HK-2 (cell line): Measurements from ENCODE around the gene SELENON.

Experiments
- DNase-seq: peaks from one replicate; pipeline ENCODE4 v3.0.0-alpha.2; 2018; ENCODE audit not compliant: unreplicated experiment

SELENON gene

DNA sequence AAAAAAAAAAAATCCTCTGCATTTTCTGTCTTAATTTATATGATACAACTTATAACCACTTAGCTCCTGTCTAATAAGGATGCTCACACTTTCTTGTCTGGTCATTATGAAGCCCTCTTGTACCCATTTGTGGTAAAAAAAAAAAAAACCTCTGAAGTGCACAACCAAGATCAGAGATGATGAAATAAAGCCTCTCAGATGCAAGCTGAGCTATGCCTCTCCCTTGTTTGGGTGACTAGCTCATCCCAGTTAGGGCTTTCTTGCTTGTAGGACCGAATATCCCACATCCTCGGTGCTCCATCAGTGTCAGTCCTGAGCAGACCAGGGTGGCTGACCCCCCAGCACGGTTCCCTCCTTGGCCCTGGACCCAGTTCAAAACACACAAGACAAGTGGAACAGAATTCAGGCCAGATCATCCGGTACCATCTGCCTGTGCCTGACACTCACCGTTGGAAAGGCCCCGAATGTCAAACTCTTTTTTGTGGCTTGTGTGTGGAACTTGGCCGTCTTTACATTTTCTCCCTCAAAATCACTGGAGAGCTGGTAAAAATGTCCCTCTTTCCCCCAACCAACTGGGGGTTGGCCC, 6.3 kb upstream of the SELENON start:
- DNase-seq, result no peak

DNA sequence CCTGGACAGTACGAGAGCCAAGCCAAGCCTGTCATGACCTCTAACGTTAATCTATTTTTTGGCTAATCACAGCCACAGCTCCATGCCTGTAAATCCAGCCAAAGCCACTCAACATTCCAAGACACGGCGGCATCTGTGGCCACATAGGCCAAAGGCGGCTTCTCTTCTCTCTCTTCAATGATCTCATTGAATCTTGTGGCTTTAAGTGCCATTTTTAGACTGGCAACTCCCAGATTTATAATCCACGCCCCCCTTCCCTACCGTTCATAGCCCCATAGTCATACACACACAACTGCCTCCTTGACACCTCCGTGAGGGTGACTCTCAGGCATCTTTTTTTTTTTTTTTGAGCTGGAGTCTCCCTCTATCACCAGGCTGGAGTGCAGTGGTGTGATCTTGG, 5.7 kb upstream of the SELENON start:
- DNase-seq, result no peak

DNA sequence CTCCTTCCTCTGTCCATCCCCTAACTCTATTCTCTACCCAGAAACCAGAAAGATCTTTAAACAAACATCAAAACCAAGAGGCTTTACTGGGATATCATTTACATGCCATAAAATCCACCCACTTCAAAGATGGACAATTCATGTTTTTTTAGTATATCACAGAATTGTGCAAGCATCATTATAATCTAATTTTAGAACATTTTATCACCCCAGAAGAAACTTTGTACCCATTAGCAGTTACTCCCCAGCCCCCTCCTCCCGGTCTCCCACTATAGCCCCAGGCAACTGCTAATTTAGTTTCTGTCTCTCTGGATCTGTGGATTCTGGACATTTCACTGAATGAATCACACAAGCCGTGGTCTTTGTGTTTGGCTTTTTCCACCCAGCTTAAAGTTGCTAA, 4.8 kb upstream of the SELENON start:
- no peak for DNase-seq

DNA sequence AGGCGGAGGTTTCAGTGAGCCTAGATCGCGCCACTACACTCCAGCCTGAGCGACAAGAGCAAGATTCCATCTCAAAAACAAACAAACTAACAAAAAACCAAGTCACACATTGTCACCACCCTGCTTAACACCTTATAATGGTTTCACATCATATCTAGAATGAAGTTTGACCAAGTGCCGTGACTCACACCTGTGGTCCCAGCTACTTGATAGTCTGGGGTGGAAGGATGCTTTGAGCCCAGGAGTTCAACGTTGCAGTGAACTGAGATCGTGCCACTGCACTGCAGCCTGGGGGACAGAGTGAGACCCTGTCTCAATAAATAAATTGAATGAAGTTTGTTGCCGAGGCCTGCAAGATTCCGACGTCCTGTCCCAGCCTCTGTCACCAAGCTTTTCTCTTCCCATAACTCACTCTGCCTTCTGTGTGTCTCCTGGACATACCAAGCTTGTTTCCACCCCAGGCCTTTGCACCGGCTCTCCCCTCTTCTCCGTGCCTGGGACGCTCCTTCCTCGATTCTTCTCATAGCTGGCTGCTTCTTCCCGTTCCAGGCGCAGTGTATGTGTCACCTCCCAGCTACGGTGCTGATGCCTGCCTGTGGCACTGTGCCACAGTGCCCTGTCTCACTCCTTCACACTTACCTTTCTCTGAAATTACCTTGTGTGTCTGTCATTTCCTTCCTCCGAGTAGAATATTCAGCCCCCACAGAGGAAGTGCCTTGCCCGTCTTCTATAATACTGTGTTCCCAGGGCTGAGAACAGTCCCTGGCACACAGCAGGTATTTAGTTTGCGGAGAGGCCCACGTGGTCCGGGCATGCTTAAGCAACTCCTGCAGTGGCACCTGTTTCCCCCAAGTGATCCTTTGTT, 3.8 kb upstream of the SELENON start:
- DNase-seq, result no peak

DNA sequence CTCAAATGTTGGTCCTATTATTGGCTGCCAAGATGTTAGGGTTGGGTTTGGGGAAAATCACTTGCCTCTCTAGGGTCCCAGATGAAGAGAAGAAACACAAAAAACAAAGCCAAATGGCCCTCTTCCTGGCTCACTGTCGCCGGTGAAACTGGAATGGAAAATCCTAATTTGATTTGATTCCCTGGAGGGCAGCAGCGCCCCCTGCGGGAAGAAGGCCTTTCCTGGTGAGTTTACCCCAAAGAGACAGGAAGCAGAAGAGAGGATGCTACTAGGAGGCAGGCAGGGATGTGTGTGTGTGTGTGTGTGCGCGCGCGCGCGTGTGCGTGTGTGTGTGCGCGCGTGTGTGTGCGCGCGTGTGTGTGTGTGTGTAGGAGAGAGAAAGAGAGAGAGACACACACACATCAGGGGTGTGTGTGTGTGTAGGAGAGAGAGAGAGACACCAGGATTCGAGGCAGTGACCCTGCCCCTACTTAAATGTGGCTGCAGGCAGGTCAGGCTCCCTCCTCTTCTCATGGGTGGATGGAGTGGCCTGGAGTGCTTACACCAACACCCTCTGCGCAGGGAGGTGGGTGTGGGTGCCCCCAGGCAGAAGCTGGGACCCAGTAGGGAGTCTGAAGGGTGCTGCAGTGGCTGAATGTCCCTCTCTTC, 3.1 kb upstream of the SELENON start:
- peak; percentile 80 for DNase-seq

DNA sequence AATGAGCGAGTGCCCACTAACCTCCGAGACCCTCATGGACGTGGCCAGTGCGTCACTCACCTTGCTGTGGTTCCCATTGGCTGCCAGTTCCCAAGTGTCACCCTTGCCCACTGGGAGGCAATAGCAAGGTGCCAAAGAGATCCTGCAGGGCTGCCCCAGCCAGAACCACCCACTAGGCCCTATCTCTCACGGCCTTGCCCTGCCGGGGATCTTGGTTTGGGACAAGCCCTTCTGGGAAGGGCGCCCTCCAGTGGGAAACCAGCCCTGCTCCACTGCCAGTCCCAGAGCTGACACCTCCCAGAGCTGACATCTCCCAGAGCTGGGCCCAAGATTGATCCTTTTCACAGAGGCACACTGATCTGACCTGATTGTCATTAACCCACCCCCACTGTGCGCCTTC, 2.1 kb upstream of the SELENON start:
- no peak for DNase-seq

DNA sequence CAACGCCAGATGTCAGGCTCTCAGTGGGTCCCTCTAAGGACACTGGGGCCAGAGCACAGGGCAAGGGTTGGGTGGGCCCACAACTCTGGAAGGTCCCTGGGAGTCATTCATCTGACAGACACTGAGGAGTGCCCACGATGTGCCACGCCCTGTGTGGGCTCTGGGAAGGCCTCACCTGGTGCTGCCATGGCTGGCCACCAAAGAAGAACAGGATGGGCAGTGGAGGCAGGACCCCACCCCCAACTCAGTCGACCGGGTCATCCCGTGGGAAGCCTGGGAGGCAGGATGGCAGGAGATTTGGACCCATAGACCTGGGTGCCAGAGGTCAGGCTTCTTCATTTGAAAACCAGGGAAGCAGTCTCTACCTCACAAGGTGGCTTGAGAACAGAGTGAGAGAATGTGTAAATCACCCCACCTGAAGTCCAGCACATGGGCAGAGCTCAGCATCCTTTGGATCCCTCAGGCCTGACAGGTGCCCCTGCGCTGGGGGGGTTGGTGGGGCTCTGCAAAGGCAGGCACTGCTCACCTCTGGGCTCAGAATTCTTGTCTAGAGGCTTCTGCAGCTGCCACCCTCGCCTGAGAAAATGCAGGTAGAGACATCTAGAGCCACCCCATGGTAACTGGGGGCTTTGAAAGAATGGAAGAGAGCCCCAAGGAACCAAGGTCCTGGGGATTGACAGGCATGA, 1.2 kb upstream of the SELENON start:
- DNase-seq, result no peak

DNA sequence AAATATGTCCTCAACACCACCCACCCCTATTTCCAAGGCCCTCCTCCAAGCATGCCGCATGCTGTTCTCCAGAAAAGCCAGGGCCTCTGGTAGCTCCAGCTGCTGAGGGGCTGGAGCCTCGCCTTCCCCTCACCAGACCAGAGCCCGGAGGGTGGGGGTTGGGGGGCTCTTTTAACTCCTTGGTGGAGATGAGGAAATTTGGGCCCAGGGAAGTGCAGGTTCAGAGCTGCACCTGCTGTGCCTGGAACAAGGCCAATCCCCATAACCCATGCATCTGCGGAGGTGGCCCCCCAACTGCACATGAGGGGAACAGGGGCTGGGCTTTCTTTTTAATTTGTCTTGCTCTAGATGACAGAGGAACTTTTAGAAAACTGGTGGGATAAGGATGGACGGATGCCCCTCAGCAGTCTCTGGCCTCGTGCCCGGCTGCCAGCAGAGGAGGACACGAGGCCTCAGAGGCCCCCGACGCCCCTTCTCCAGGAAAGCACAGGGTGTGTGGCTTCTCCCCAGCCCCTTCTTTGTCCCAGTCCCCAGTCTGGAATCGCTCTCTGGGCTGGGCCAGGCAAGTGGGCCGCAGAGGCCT, 550 bp upstream of the SELENON start:
- DNase-seq, result no peak

DNA sequence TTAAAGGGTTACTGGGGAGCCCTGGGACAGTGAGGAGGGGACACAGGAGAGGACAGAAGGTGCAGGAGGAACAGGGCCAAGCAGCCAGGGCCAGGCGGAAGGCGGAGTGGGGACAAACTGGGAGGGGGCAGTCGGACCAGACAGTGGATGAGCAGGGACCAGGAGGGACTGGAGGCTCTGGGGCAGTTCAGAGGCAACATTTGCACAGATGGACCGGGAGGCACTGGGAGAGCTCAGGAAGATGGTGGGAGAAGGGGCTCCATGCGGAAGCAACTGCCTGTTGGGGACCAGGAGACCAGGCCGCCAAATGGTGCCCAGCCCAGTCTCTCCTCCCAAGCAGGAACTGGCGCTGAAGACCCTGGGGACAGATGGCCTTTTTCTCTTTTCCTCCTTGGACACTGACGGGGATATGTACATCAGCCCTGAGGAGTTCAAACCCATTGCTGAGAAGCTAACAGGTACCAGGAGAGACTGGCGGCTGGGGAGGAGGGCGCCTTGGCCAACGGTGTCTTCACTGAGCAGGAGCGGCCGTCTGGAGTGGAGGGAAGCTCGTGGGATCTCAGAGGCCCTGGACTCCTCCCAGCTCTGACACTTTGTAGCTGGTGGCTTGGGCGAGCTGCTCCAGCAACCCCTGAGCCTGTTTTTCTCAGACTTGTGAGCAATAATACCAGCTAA, 847 bp downstream of the SELENON start:
- no peak for DNase-seq

DNA sequence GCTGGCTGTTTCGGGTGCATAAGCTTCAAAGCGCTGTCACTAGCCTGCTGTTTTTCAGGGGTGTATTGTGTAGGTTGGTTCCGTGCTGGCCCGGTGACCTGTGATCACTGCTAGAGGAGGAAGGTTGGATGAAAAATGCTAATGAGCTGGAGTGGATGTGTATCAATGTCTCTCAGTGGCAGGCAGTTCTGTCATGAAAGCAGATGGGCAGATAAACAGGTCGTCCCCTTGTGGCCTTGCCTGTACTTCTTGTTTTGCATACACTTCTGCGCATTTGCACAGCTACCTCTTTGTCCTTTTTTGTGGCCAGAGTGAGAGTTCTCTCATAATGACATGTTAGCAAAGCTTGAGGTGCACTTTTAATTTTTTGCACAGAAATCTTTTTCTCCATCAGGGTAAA, 2.9 kb downstream of the SELENON start:
- no peak for DNase-seq

DNA sequence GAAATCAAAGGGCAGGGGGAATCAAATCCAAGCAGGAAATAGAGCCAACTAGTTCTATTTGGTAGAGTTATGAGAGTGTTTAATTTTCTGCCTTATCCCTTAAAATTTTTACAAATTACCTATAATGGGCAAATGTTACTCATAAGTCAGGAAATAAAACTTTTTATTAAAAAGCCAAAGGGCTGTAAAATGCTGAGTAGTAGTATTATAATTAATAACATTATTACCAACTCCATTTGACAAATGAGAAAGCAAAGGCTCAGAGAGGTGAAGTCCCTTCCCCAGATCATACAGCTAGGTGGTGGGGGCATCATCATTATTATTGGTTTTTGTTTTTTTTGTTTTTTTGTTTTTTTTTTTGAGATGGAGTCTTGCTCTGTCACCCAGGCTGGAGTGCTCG, 3.4 kb downstream of the SELENON start:
- DNase-seq, result no peak

DNA sequence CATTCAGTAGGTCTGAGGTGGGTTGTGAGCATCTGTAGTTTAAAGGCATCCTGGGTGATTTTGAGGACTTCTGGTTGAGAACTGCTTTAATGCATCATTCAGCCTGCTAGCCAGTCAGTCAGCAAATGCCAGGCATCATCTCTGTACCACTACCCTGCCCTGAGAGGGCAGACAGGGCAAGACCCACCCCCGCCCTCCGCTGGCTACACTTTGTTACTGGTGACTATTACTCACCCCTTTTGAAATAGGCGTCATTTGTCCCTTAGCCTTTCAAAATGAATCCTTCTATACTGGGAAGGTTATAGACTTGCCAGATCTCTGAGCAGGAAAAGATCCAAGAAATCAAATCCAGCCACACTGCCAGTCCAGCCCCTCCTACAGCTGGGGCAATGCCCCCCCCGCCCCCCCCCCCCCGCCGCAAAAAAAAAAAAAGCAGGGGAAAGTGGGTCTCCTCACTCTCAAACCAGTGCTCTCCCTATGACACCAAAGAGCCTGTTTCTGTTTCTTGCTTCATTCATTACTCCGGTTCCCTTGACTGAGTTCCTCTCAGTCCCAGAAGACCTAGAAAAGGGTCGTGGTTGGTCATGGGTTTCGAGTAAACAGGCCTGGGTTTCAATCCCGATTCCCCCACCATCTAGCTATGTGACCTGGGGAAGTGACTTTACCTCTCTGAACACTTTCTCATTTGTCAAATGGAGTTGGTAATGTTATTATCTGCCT, 4.4 kb downstream of the SELENON start:
- no peak for DNase-seq

DNA sequence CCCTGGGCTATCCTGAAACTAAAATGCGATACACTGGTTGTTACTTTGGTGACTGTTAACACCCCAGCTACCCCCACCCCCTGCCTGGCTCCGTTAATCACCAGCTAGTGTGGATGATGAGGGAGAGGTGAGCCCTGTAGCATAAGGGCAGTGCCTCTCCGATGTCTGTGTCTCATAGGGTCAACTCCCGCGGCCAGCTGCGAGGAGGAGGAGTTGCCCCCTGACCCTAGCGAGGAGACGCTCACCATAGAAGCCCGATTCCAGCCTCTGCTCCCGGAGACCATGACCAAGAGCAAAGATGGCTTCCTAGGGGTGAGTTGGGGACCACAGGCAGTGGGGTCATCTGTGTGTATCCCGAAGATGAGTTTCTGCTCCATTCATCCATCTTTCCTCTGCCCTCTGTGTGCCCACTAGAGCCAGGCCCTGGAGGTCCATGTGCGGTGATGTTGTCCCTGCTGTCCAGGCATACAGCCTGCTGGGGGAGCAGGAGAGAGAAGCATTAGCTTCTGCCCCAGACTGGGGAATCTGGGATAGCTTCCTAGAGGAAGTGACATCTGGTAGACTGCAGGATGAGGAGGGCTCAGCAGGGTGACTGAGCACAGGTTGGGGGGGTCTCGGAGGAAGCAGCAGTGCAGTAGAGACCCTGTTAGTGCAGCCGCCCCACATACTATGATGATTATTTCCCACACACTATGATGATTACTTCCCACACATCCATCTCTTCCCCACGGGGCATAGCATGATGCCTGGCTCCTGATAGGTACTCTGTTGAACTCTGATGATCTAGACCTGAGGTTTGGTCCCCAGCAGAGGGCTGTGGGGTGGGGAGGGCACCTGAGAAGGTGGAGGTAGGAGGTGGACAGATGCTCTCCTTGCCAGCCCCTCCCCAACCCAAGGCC, 5.2 kb downstream of the SELENON start:
- no peak for DNase-seq

DNA sequence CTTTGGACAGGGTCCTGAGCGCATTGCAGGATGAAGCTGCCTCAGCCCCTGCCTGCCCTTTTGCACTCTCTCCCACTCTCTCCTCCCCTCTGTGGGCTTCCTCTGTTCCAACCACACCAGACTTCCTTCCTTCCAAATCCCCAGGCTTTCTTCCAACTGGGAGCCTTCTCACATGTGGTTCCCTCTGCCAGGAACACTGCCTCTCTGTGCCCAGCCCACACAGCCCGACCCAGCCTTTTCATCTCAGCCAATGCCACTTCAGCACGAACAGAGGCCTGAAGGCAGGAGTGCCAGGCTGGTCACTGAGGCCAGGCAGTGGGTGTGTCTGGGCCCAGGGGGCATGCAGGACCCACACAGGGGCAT, 5.9 kb downstream of the SELENON start:
- no peak for DNase-seq

DNA sequence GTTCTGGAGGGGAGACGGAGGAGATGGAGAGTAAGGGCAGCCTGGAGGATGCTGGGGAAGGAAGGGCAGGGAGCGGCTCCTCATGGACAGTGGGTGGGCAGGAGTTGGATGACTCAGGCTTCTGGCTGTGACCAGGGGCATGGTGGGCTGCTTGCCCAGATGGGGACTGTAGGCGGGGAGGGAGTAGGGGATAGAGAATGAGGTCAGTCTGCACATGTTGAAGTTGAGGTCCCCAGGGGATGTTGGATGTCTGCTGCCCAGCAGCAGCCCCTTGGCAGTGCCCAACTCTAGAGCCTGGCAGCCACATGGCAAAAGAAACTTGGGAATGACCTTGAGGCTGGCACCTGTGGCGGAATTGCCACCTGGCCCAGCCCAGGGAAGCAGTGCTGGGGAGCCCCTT, 6.4 kb downstream of the SELENON start:
- DNase-seq, result no peak

DNA sequence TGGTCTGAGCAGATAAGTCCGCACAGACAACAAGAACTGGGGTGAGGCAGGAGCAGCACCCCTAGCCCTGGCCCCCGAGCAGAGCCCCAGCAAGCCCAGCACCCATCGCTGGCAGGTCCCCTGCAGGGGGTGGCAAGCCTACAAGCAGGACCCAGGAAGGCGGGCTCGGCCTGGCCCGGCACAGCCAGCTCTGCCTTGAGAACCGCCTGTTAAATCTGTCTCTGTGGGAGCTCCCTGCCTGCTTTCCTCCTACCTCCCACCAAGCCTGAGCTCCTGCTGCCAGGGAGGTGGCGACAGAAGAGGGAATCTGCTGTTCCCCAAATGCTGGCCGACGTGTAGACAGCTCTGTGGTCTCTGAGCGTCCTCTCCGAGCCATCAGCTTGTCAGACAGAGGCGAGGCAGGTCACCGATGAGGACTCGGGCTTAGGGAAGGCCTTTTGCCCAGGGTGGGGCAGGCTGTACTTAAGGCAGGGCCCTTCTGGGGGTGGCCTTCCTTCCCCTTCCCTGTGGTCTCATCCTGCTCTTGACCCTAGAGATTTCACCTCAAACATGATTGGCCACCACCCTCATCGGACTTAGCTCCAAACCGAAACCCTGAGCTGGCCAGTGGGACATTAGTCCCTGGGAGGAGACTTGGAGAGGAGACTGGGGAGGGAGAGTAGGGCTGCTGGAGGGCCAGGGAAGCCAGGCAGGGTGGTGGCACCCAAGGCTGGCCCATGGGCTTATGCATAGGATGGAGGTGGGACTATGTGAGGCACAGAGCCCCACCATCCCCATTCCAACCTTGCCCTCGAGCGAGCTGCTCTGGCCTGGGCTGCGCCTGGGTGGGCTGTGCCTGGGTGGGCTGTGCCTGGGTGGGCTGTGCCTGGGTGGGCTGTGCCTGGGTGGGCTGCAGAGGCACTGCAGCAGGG, 7.7 kb downstream of the SELENON start:
- DNase-seq, result no peak

DNA sequence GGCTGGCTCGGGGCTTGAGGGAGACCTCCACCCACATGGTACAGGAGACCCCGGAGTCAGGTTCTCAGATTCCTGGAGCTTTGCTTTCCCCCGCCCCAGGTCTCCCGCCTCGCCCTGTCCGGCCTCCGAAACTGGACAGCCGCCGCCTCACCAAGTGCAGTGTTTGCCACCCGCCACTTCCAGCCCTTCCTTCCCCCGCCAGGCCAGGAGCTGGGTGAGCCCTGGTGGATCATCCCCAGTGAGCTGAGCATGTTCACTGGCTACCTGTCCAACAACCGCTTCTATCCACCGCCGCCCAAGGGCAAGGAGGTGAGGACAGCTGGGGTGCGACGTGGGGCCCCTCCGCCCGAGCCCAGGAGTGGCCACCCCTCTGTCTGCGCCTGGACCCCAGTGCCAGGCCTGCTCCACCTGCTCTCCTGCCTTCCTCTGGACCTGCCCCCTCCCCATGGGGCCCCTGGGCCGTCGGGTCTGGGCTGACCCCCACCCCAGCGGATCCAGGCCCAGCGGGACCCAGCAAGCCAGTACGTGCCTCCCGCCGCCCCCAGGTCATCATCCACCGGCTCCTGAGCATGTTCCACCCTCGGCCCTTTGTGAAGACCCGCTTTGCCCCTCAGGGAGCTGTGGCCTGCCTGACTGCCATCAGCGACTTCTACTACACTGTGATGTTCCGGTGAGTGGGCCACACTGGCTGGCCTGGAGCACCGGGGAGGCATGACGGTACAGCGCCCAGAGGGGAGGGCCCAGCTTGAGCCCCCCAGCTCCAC, 8.7 kb downstream of the SELENON start:
- no peak for DNase-seq

DNA sequence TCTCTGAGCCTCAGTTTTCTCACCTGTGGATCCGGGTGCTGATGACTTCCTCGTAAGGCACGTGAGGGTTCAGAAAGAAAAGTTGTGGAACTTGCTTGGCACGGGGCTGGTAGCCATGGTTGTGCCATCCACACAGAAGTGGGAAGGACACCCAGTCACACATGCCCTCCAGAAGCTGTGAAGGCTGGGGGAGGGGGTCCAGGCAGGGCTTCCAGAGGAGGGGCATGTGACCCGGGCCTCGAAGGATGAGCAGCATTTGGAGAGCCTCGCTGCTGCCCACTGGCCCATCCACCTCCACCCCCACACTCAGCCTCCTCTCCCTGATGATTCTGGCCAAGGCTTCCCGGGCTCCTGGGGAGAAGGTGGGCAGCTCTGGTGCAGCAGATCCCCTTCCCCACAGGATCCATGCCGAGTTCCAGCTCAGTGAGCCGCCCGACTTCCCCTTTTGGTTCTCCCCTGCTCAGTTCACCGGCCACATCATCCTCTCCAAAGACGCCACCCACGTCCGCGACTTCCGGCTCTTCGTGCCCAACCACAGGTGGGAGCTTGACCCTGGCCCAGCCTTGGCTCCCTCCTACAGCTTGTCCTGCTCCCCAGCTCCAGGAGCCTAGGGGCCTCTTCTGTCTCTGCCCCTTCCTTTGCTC, 9.4 kb downstream of the SELENON start:
- no peak for DNase-seq
